Retinal pigment epithelial cell (primary cell): ENCODE results near the gene DSP.

ENCODE experiments used
- DNase-seq: peaks from one replicate; pipeline ENCODE4 v3.0.0-alpha.2; 2010; ENCODE audit warnings: low read depth
- H3K4me3 ChIP-seq: 2 replicates; pipeline ENCODE4 v1.5.1; 2011; ENCODE audit warnings: mild to moderate bottlenecking, low read length, control low read depth, moderate library complexity
- CTCF ChIP-seq: conservative IDR thresholded peaks from 2 replicates; pipeline ENCODE4 v1.5.1; 2011; ENCODE audit warnings: low read depth, low read length, control low read depth, inconsistent platforms

DSP gene

DNA sequence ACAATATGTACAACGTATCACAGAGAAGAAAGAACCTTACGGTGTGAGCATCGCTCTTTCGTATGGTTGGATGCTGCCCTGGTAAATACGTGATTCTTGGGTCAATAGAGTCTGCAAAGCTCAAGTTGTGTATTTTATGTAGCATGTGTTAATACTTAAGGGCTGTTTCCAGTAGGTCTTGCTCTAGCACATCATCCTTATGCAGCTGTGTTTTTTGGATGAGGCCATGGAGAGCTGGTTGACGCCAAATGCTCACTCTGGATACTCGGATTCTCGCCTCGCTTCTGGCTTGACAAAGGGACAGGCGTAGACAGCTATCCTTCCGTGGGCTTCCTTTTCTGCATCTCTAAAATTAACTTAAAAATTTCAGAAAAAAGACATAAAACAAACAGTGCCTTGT lies 87.4 kb downstream of the DSP start:
- H3K4me3 ChIP-seq, result no peak overlapping the region
- TF ChIP-seq CTCF, result no peak
- DNase-seq, result no peak

- no peak for DNase-seq
- no peak overlapping the region for H3K4me3 ChIP-seq
- no peak for TF ChIP-seq CTCF
Measured at GRCh38 chr6:7629321-7629720, 87.8 kb downstream of the DSP start.

DNA sequence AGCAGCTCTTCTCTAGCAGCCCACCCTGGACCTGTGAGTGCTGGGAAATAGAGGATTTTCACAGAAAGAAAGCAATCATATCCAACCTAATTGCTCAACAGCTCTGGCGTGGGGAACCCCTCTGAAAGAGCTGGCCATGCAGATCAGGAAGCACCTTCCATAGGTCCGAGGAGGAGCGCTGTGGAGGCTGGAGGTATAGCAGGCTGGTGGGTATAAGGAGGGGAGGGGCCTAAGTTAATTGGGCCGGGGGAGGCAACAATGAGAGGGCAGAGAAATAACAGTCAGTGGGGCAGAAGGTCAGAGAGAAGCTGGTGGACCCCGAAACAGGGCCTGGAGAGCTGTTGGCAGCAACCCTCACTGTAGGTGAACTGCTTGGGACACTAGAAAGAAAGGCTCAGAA lies 89.3 kb downstream of the DSP start:
- H3K4me3 ChIP-seq, result no peak overlapping the region
- no peak for TF ChIP-seq CTCF
- no peak for DNase-seq

- no peak for DNase-seq
- H3K4me3 ChIP-seq, result no peak overlapping the region
- TF ChIP-seq CTCF, result no peak
Measured at GRCh38 chr6:7631466-7631865, 90.0 kb downstream of the DSP start.

DNA sequence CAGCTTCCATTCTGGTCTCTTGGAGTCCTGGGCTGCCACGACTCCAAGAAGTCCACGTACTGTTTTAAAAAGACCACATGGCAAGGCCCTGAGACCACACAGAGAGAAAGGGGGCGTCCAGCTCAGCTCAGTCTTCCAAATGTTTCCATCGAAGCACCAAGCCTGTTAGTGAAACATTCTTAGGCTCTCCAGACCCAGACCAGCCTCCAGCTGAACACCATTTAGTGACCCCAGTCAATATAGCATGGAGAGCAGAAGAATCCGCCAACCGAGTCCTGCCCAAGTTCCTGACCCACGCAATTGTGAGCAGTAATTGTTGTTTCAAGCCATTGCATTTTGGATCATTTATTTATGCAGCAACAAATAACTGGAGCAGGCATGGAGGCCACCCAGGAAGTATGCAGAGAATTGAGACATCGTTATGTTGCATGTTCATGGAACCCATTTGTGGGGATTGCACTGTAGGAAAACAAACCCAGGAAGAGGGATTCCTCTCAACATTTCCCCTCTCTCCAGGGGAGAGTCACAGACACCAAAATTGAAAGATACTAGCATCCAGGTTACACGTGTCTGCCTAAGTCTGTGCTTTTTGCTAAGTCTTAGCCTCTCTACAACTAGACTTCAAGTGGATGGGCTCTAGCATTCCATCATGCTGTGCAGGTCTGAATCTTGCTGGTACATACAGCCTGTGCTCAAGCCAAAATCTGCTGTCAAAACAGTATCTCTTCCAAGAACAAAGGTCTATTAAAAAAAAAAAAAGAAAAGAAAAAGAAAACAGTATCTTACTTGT lies 91.2 kb downstream of the DSP start:
- no peak overlapping the region for H3K4me3 ChIP-seq
- TF ChIP-seq CTCF, result no peak
- no peak for DNase-seq

GRCh38 chr6:7633361-7633760 lies 91.9 kb downstream of the DSP start:
- DNase-seq, result peak; percentile 33
- TF ChIP-seq CTCF, result no peak
- no peak overlapping the region for H3K4me3 ChIP-seq

- no peak overlapping the region for H3K4me3 ChIP-seq
- DNase-seq, result no peak
- no peak for TF ChIP-seq CTCF
Measured at GRCh38 chr6:7636151-7636550, 94.7 kb downstream of the DSP start.
